PFSK-1 (cell line): ENCODE results near the gene BICD1.

ENCODE experiments used
- POLR2AphosphoS5 ChIP-seq: IDR thresholded peaks from 2 replicates; pipeline ENCODE4 v1.6.1; 2012; ENCODE audit warnings: low read depth, mild to moderate bottlenecking, control low read depth, low read length, moderate library complexity
- REST ChIP-seq, 2 experiments: IDR thresholded peaks; 2 replicates each; pipeline versions ENCODE4 v1.6.1 to v1.8.0; 2011 to 2012; ENCODE audit warnings: low read depth in 2 of 2, low read length in 2 of 2, control low read depth in 1 of 2, inconsistent platforms in 1 of 2, mild to moderate bottlenecking in 1 of 2, moderate library complexity in 1 of 2; ENCODE audit not compliant: insufficient read depth in 1 of 2
- TAF1 ChIP-seq: IDR thresholded peaks from 2 replicates; pipeline ENCODE4 v1.6.1; 2012; ENCODE audit warnings: low read length, control low read depth, borderline replicate concordance; ENCODE audit not compliant: insufficient read depth

GRCh38 chr12:32115404-32116104, 8.9 kb downstream of the BICD1 start:
- 0 out of 4 replicates have a peak, but pooled peaks of 1 of the 2 experiments have one; percentile 27 for TF ChIP-seq REST (IDR thresholded peaks at IDR 0.05; ENCODE audit: insufficient read depth in 1 of 2, low read depth in 2 of 2, low read length in 2 of 2)
- TF ChIP-seq POLR2AphosphoS5, result no peak
- no peak for TF ChIP-seq TAF1
